CD4-positive, alpha-beta T cell treated with Interleukin-4 for 4 hours (primary cell): ENCODE measurements around the gene TRIM59.
"Not testable (repeated sequence)": the region's sequence is repeated elsewhere in the genome, so short reads cannot be mapped to it uniquely, and the experiment has no call there.

ENCODE experiments used
- DNase-seq: peaks from one replicate; pipeline ENCODE4 v3.0.0-alpha.2; 2020

Gene TRIM59

DNA sequence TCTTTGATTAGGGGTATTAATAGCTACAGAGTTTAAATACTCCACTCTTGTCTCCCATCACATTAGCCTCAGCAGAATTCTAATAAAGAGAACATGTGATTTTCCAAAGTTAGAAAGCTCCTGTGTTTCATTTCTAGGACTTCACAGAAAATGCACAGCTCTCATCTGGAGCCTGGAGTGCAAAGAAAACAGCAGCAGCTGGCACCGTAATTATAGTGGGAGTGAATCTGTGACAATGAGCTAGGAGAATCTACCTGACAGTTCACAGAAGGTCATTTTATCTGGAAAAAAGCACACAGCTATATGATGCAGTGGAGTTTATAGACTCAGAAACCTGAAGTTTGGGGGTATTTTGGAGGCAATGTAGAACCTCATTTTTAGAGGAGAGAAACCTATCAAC lies 5.4 kb upstream of the TRIM59 start:
- no peak for DNase-seq

DNA sequence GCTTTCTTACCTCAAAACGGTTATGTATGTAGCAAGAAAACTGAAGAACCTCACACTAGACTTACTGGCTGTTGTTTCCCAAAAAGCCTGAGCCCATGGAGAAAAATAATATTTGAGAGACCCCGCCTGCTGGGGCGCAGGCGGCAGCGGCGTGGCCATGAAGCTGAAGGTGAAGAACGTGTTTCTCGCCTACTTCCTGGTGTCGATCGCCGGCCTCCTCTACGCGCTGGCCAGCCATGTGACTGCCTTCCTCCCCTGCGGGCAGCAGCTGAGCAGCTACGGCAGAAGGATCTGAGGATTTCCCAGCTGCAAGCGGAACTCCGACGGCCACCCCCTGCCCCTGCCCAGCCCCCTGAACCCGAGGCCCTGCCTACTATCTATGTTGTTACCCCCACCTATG lies 2.7 kb upstream of the TRIM59 start:
- not testable (repeated sequence) for DNase-seq

GRCh38 chr3:160451602-160452001 lies 2.0 kb upstream of the TRIM59 start:
- DNase-seq, result no peak

- DNase-seq, result no peak
Observed at GRCh38 chr3:160450846-160451245, 1.3 kb upstream of the TRIM59 start.

- peak; percentile 43 for DNase-seq
Observed at GRCh38 chr3:160448845-160449635, 546 bp downstream of the TRIM59 start.

DNA sequence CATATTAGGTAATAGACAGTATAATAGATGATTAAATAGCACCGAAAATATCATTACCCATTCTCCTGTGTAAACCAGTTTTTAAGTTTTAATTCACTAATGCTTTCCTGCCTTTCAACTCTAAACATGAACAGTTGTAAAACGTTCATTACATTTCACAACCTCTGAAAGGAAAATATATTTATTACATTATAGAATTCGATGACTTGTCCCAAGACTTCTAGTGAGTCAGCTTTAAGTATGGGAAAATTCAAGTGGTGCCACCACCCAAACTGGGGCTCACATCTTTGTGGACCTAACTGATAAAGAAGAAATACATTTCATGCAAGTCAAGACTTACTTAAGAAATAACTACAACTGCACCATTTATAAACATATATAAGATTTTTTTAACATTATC lies 2.0 kb downstream of the TRIM59 start:
- no peak for DNase-seq

- no peak for DNase-seq
Observed at GRCh38 chr3:160446522-160447056, 3.0 kb downstream of the TRIM59 start.

DNA sequence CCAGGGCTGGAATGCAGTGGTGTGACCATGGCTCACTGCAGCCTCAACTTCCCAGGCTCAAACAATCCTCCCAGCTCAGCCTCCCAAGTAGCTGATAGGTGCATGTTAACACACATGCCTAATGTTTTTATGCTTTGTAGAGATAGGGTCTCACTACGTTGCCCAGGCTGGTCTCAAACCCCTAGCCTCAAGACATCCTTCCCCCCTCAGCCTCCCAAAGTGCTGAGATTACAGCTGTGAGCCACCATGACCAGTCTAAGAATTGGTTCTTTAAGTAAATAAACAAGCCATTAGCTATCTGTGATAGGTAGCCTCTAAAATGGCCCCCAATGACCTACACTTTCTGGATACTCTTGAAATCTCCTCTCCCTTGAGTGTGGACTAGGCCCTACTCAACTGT lies 3.7 kb downstream of the TRIM59 start:
- DNase-seq, result no peak

- DNase-seq, result no peak
Observed at GRCh38 chr3:160444411-160444810, 5.2 kb downstream of the TRIM59 start.

DNA sequence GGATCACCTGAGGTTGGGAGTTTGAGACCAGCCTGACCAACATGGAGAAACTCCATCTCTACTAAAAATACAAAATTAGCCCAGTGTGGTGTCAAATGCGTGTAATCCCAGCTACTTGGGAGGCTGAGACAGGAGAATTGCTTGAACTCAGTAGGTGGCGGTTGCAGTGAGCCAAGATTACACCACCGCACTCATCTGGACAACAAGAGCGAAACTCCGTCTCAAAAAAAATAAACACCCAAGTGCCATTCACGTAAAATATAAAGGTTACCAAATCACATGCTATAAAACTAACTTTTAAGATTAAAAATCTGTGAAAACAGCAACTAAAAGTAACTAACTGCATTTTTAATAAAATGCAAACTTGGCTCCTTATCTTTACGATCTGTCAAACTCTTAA lies 8.9 kb downstream of the TRIM59 start:
- DNase-seq, result no peak

GRCh38 chr3:160437083-160437455 lies 12.5 kb downstream of the TRIM59 start:
- DNase-seq, result no peak

DNA sequence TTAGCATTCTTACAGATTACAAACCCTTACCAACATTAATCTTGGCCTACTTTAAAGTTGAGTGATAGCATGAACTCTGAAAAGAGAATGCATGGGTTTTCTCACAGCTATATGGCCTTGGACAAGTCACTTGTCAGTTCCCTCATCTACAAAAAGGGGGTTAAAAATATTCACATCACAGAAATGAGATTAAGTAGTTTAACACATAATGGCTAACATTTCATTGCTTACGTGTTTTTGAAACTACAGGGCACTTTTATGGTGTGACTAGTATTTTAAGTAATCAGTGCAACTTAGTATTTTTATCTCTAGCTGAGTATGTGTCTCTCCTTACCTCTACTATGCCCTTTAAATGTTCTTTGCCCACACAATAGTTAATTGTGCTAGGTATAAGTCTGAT lies 13.8 kb downstream of the TRIM59 start:
- DNase-seq, result no peak

DNA sequence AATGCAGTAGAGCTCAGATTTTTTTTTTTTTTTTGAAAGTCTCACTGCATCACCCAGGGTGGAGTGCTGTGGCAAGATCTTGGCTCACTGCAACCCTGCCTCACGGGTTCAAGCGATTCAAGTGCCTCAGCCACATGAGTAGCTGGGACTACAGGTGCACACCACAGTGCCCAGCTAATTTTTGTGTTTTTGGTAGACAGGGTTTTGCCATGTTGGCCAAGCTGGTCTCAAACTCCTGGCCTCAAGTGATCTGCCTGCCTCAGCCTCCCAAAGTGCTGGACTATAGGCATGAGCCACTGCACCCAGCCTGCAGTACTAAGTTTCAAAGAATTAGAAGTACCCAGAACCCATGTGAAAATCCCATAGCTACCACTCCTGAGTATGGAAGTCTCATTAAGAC lies 14.5 kb downstream of the TRIM59 start:
- DNase-seq, result no peak

GRCh38 chr3:160434071-160434470 lies 15.5 kb downstream of the TRIM59 start:
- DNase-seq, result no peak

GRCh38 chr3:160427832-160428424 lies 21.7 kb downstream of the TRIM59 start:
- no peak for DNase-seq

- no peak for DNase-seq
Observed at GRCh38 chr3:160417311-160417710, 32.3 kb downstream of the TRIM59 start.

GRCh38 chr3:160413613-160414248 lies 35.9 kb downstream of the TRIM59 start:
- DNase-seq, result peak; percentile 77

GRCh38 chr3:160412477-160412876 lies 37.1 kb downstream of the TRIM59 start:
- no peak for DNase-seq

- no peak for DNase-seq
Observed at GRCh38 chr3:160409812-160410610, 39.6 kb downstream of the TRIM59 start.

DNA sequence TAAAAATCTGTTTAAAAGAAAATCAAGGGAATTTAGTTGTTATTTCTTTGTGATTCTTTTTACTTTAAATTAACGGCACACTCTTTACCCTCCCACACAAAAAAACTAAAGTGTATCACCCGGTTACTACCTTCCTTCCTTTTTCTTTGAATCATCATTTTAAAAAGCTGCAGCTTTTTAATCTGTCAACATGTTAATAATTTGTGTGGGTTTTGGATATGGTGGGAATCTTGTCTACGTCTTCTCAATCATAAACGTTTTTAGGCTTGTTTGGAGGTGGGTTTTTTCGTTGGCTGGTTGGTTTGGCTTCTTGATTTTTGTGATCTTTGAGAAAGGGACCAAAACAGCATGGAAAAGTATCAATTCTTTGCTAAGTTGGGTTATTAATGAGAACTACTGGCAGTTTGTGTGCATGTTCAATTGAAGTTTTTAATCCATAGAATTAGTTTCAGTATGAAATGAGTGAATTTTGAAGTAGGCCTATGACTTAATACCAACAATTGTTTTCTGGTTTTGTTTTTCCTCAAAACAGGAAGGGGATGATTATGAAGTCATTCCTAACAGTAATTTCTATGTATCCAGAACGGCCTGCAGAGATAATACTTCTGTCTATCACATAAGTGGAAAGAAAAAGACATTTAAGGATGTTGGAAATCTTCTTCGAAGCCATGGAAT lies 45.7 kb downstream of the TRIM59 start:
- DNase-seq, result no peak

DNA sequence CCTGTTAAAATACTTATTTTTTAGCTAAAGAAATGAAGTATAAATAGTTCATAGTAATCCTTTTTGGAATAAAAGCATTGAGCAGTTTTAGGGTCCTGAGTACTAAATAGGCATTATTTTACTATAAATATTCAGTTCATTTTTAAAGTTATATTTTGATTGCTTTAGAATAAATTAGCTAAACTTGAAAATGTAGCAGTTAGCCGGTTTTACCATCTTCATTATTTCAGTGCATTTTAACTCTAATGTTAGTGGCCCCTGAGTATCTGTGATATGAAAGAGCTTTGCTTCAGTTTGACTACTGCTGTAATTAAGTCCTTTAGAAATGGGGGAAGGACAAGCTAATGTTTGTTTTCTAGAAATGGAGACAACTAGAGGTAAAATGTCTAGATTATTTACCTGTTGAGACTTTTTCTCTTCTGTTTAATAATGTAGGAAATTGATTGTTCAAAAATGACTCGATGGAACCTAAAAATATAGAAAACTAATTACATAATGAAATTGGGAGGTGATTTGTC lies 46.5 kb downstream of the TRIM59 start:
- no peak for DNase-seq
